DOHH2 (cell line): ENCODE results near the gene L3MBTL3.

Source experiments
- H3F3A ChIP-seq: fragments of 200-600 bp; sonication (generic), shearing (Covaris generic); 2 replicates; pipeline ENCODE4 v1.6.0; 2016; ENCODE audit warnings: antibody characterized with exemption, mild to moderate bottlenecking; ENCODE audit not compliant: control insufficient read depth, insufficient read depth
- H3K27ac ChIP-seq: fragments of 200-600 bp; sonication (generic); 2 replicates; pipeline ENCODE4 v1.5.1; 2014; ENCODE audit warnings: low read depth, mild to moderate bottlenecking, low read length, moderate library complexity
- H3K27me3 ChIP-seq: fragments of 200-600 bp; sonication (generic); 2 replicates; pipeline ENCODE4 v1.6.1; 2014; ENCODE audit warnings: mild to moderate bottlenecking, low read length, mixed read lengths; ENCODE audit not compliant: control insufficient read depth
- H3K36me3 ChIP-seq: fragments of 200-600 bp; sonication (generic); 2 replicates; pipeline ENCODE4 v1.6.1; 2014; ENCODE audit warnings: mild to moderate bottlenecking, low read length, moderate library complexity, mixed read lengths; ENCODE audit not compliant: control insufficient read depth
- H3K4me1 ChIP-seq: fragments of 200-600 bp; sonication (generic); 2 replicates; pipeline ENCODE4 v1.6.1; 2014; ENCODE audit warnings: mild to moderate bottlenecking, low read length, mixed read lengths; ENCODE audit not compliant: control insufficient read depth
- H3K4me2 ChIP-seq: fragments of 200-600 bp; sonication (generic); 2 replicates; pipeline ENCODE4 v1.6.0; 2014; ENCODE audit warnings: mild to moderate bottlenecking, low read length, moderate library complexity
- H3K4me3 ChIP-seq: fragments of 200-600 bp; sonication (generic); 2 replicates; pipeline ENCODE4 v1.5.1; 2014; ENCODE audit warnings: mild to moderate bottlenecking, low read length, mixed read lengths
- H3K79me2 ChIP-seq: fragments of 200-600 bp; sonication (generic); 2 replicates; pipeline ENCODE4 v1.6.1; 2014; ENCODE audit warnings: mild to moderate bottlenecking, low read length, mixed read lengths; ENCODE audit not compliant: control insufficient read depth
- H3K9me2 ChIP-seq: fragments of 200-600 bp; sonication (generic); replicated peaks from 2 replicates; pipeline ENCODE4 v1.6.1; 2014; ENCODE audit warnings: mild to moderate bottlenecking, low read length, mixed read lengths; ENCODE audit not compliant: control insufficient read depth
- H3K9me3 ChIP-seq: fragments of 200-600 bp; sonication (generic); 2 replicates; pipeline ENCODE4 v1.6.1; 2014; ENCODE audit warnings: antibody characterized with exemption, low read length, mixed read lengths; ENCODE audit not compliant: control insufficient read depth, insufficient read depth
- H4K20me1 ChIP-seq: fragments of 200-600 bp; sonication (generic); 2 replicates; pipeline ENCODE4 v1.6.0; 2014; ENCODE audit warnings: low read depth, mild to moderate bottlenecking, antibody characterized with exemption, low read length, moderate library complexity; ENCODE audit not compliant: control insufficient read depth, insufficient read depth
- EZH2phosphoT487 ChIP-seq: fragments of 200-600 bp; sonication (generic); IDR thresholded peaks from 2 replicates; pipeline ENCODE4 v1.6.1; 2017; ENCODE audit warnings: borderline replicate concordance, mild to moderate bottlenecking, antibody characterized with exemption, low read length, moderate library complexity, mixed read lengths
- TF ChIP-seq, protein P1 (sequence below): fragments of 200-600 bp; sonication (generic); IDR thresholded peaks from one replicate; pipeline ENCODE4 v1.5.1; 2014; ENCODE audit warnings: antibody characterized with exemption, mild to moderate bottlenecking, low read depth, low read length; ENCODE audit not compliant: poor library complexity, severe bottlenecking

The L3MBTL3 gene

GRCh38 chr6:130136798-130137197 is 118.4 kb downstream of the L3MBTL3 start:
- H4K20me1 ChIP-seq: no peaks in the 10 kb centered on the region
- H3K36me3 ChIP-seq: no peaks in the 10 kb centered on the region
- H3K27ac ChIP-seq: no peak overlapping the region
- no peaks in the 10 kb centered on the region for H3K79me2 ChIP-seq
- no peaks in the 10 kb centered on the region for H3F3A ChIP-seq
- no peaks in the 10 kb centered on the region for H3K9me2 ChIP-seq
- H3K4me2 ChIP-seq: no peak overlapping the region
- H3K9me3 ChIP-seq: no peaks in the 10 kb centered on the region
- no peak overlapping the region for H3K4me3 ChIP-seq
- TF ChIP-seq, protein P1, sequence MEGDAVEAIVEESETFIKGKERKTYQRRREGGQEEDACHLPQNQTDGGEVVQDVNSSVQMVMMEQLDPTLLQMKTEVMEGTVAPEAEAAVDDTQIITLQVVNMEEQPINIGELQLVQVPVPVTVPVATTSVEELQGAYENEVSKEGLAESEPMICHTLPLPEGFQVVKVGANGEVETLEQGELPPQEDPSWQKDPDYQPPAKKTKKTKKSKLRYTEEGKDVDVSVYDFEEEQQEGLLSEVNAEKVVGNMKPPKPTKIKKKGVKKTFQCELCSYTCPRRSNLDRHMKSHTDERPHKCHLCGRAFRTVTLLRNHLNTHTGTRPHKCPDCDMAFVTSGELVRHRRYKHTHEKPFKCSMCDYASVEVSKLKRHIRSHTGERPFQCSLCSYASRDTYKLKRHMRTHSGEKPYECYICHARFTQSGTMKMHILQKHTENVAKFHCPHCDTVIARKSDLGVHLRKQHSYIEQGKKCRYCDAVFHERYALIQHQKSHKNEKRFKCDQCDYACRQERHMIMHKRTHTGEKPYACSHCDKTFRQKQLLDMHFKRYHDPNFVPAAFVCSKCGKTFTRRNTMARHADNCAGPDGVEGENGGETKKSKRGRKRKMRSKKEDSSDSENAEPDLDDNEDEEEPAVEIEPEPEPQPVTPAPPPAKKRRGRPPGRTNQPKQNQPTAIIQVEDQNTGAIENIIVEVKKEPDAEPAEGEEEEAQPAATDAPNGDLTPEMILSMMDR: no peak
- TF ChIP-seq EZH2phosphoT487: no peak
- H3K27me3 ChIP-seq: no peaks in the 10 kb centered on the region
- no peaks in the 10 kb centered on the region for H3K4me1 ChIP-seq

DNA sequence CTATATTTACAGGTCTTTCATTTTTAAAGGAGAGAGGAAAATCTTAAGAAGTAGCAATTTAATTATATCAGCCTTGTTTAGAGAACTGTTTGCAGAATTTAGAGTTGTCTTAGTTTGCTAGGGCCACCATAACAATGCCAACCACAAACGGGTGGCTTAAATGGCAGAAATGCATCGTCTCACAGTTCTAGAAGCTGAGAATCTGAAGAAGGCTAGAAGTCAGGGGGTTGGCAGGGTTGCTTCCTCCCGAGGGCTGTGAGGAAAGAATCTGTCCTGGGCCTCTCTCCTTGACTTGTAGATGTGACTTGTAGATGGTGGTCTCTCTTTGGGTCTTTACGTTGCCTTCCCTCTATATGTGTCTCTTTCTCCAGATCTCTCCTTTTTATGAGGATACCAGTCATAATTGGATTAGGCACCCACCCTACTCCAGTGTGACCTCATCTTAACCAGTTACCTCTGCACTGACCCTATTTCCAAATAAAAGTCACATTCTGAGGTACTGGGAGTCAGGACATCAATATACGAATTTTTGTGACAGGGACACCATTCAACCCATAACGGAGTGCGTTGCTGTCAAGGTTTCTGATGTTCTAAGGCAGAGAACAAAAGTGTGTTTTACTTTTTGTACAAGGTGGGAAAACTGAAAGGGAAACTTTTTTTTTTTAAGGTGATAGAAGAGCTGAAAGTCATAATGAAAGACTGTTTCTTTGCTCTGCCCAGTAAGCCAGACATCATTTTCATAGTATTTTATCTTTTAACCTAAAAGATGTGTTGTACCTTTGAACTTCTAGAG is 119.9 kb downstream of the L3MBTL3 start:
- Histone ChIP-seq H3F3A (no peaks in the 10 kb centered on the region), H3K9me2 (no peaks in the 10 kb centered on the region), H3K27me3 (no peaks in the 10 kb centered on the region), H3K36me3 (no peaks in the 10 kb centered on the region), H3K27ac (no peak overlapping the region), H3K79me2 (no peaks in the 10 kb centered on the region), H3K4me1 (no peaks in the 10 kb centered on the region), H3K9me3 (no peaks in the 10 kb centered on the region), H4K20me1 (no peaks in the 10 kb centered on the region), H3K4me3 (no peak overlapping the region), H3K4me2 (no peak overlapping the region)
- TF ChIP-seq EZH2phosphoT487: no peak
- TF ChIP-seq, protein P1: no peak

DNA sequence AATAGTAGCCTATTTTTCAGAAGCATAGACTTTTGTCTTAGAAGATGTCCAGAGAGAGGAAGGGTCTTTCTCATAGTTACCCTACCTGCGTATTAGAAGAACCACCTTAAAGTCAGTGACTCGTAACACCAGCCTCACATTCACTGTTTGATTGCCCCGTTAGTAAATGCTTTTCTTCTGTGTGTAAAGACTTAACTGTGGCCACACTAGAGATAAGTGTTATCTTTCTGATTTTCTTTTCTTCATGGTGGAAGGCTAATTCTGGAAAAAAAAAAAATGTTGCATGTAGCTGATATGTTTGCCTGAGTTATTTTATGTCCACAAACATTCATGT is 120.5 kb downstream of the L3MBTL3 start:
- H3K4me1 ChIP-seq: no peaks in the 10 kb centered on the region
- H3K79me2 ChIP-seq: no peaks in the 10 kb centered on the region
- H3K9me2 ChIP-seq: no peaks in the 10 kb centered on the region
- H3K9me3 ChIP-seq: no peaks in the 10 kb centered on the region
- H3K27ac ChIP-seq: no peak overlapping the region
- H3K36me3 ChIP-seq: no peaks in the 10 kb centered on the region
- TF ChIP-seq, protein P1: no peak
- no peak for TF ChIP-seq EZH2phosphoT487
- no peaks in the 10 kb centered on the region for H3K27me3 ChIP-seq
- no peaks in the 10 kb centered on the region for H4K20me1 ChIP-seq
- H3F3A ChIP-seq: no peaks in the 10 kb centered on the region
- no peak overlapping the region for H3K4me3 ChIP-seq
- H3K4me2 ChIP-seq: no peak overlapping the region
